GM13976 (cell line): Measurements from ENCODE around the gene VAPA.

Source experiments
- DNase-seq: peaks from one replicate; pipeline ENCODE4 v3.0.0; 2012; ENCODE audit warnings: low spot score
- CTCF ChIP-seq: IDR thresholded peaks from 2 replicates; pipeline ENCODE4 v1.5.1; 2012; ENCODE audit warnings: borderline replicate concordance, mild to moderate bottlenecking; ENCODE audit not compliant: insufficient read depth; ENCODE audit errors: extremely low read depth, missing control alignments, control extremely low read depth
- in situ Hi-C: fragments of 300-500 bp; cut with MboI; formaldehyde crosslinking; loops from one replicate; pipeline ENCODE4 v1.12.0; 2022; ENCODE audit warnings: low sequenced_read_pairs, mixed read lengths, inconsistent platforms; ENCODE audit not compliant: unreplicated experiment

VAPA gene

GRCh38 chr18:9913526-9914333, at the start of gene VAPA:
TSS of gene VAPA (plus strand) at chr18:9914016. CDS start at chr18:9914257, 241 bp downstream.
- in situ Hi-C loops, result no loop called here
- peak; percentile 97 for DNase-seq
- TF ChIP-seq CTCF, result no peak

GRCh38 chr18:9865764-9866490, 47.9 kb upstream of the VAPA start:
- in situ Hi-C loops, result loop anchor here (25.0 kb wide), 1 partner anchor 96 kb away; no protein-coding TSS in a partner anchor
- TF ChIP-seq CTCF, result no peak
- no peak for DNase-seq

GRCh38 chr18:9866627-9867026, 47.2 kb upstream of the VAPA start:
- TF ChIP-seq CTCF, result no peak
- no peak for DNase-seq
- in situ Hi-C loops, result loop anchor here (25.0 kb wide), 1 partner anchor 96 kb away; no protein-coding TSS in a partner anchor

GRCh38 chr18:9867071-9867594, 46.7 kb upstream of the VAPA start:
- no peak for TF ChIP-seq CTCF
- in situ Hi-C loops, result loop anchor here (25.0 kb wide), 1 partner anchor 95 kb away; no protein-coding TSS in a partner anchor
- no peak for DNase-seq

GRCh38 chr18:9868857-9869714, 44.7 kb upstream of the VAPA start:
- no peak for DNase-seq
- in situ Hi-C loops, result loop anchor here (25.0 kb wide), 1 partner anchor 93 kb away; no protein-coding TSS in a partner anchor
- no peak for TF ChIP-seq CTCF
